Ureter (tissue), 1 donor: ENCODE results near the gene ANKRD11. TPM values are rescaled to one million over a fixed set of nuclear protein-coding genes. Genes with fewer than 3 reads are reported as not detected.
"Not testable (repeated sequence)": the region's sequence is repeated elsewhere in the genome, so short reads cannot be mapped to it uniquely, and the experiment has no call there.

Experiments
- DNase-seq: peaks from one replicate; pipeline ENCODE4 v3.0.0-alpha.2; 2020; ENCODE audit warnings: low spot score
- total RNA-seq: library from RNA; stranded (reverse); gene quantifications from one replicate; pipeline ENCODE4 v1.2.4, GENCODE V29; 2023
- donor health status: DM: yes; HTN: yes; CAD: no.

Gene ANKRD11
- total RNA-seq, 1 donor from 2014 or later, result 258 TPM

GRCh38 chr16:89366561-89367537 is 123.5 kb downstream of the ANKRD11 start:
- DNase-seq, result no peak

- DNase-seq, result no peak
Observed at GRCh38 chr16:89365996-89366395, 124.4 kb downstream of the ANKRD11 start.

GRCh38 chr16:89365044-89365467 is 125.3 kb downstream of the ANKRD11 start:
- no peak for DNase-seq

GRCh38 chr16:89364606-89365005 is 125.8 kb downstream of the ANKRD11 start:
- no peak for DNase-seq

- no peak for DNase-seq
Observed at GRCh38 chr16:89363621-89364393, 126.6 kb downstream of the ANKRD11 start.

GRCh38 chr16:89362540-89363223 is 127.7 kb downstream of the ANKRD11 start:
- not testable (repeated sequence) for DNase-seq

GRCh38 chr16:89361751-89362539 is 128.4 kb downstream of the ANKRD11 start:
- no peak for DNase-seq

GRCh38 chr16:89360760-89361435 is 129.5 kb downstream of the ANKRD11 start:
- DNase-seq, result no peak

- no peak for DNase-seq
Observed at GRCh38 chr16:89359264-89360147, 130.9 kb downstream of the ANKRD11 start.

GRCh38 chr16:89358030-89359005 is 132.0 kb downstream of the ANKRD11 start:
- DNase-seq, result no peak

- DNase-seq, result no peak
Observed at GRCh38 chr16:89357055-89357816, 133.1 kb downstream of the ANKRD11 start.

GRCh38 chr16:89355686-89356085 is 134.7 kb downstream of the ANKRD11 start:
- no peak for DNase-seq

- DNase-seq, result no peak
Observed at GRCh38 chr16:89355007-89355406, 135.4 kb downstream of the ANKRD11 start.

- DNase-seq, result no peak
Observed at GRCh38 chr16:89354325-89354724, 136.0 kb downstream of the ANKRD11 start.

- DNase-seq, result no peak
Observed at GRCh38 chr16:89352091-89352681, 138.2 kb downstream of the ANKRD11 start.

- no peak for DNase-seq
Observed at GRCh38 chr16:89351645-89352044, 138.7 kb downstream of the ANKRD11 start.

GRCh38 chr16:89350701-89351380 is 139.5 kb downstream of the ANKRD11 start:
- DNase-seq, result no peak
